ENCODE data around the gene ELAVL3.

GRCh38 chr19:11519138-11519537, 38.3 kb upstream of the ELAVL3 start:
- TF ChIP-seq CTCF (IDR thresholded peaks at IDR 0.05), result no peak
- no peak for TF ChIP-seq POLR2A (IDR thresholded peaks at IDR 0.05)
